K562 treated with DMSO at 1 percent for 12 hours (cell line): Measurements from ENCODE around the gene CPEB1. TPM values are rescaled to one million over a fixed set of nuclear protein-coding genes. Genes with fewer than 3 reads are reported as not detected.

Experiments
- total RNA-seq: library from RNA; unstranded; fragments of 300-600 nt; gene quantifications from 2 replicates; pipeline ENCODE4 v1.2.3, GENCODE V29; 2022; ENCODE audit not compliant: insufficient read depth

CPEB1 gene
- total RNA-seq, result 4.9 and 12.6 TPM in 2 replicates

GRCh38 chr15:82647045-82647834 is at the start of gene CPEB1:
Gene CPEB1 (minus strand): TSS chr15:82647363. CDS start chr15:82628459, 18,904 bp downstream.

DNA sequence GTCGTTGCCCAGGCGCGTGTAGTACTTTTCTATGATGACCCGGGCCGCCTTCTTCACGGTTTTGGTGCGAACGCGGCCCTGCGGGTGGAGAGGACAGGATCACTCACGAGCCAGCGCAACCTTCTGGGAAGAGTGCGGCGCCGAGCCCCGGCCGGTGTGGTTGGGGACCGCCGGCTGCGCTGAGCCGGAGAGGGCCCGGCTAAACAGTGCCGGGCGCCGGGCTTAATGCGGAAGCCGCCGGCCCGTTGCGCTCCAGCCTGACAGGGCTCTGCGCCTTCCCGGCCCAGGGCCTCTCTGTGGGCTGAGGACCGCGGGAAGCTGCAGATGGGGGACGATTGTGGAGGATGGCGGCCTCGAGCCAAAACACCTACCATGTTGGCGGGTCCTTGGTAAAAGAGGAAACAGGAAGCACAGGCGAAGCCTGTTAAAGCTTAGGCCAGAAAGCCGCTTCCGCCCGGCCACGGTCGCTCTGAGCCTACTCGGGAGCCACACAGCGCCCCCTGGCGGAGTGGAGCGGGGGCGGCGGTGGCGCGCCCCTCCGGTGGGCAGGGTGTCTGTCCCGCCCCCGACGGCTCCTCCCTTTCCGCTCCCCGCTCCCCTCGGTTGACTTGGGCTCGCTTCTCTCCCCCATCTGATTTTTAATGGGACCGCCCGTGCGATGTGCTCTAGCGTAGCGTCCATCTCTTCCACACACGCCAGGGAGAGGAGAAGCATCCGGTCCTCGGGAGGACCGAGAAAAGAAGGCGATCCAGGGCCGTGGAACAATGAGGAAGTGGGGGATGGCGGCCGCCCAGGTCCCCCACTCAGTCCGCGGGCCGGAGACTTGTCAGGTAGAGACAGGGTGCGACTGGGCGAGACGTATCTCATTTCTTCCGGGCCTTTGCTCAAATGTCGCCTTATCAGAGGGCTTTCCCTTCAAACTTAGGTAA is 106.8 kb downstream of the CPEB1 start, which contains the start of gene RPS17:
Gene RPS17, minus strand, starts transcription at position 403 of the 929 bp plus-strand sequence. Its CDS starts 29 bp downstream, at position 374.

Other genes starting within 250 kb of the CPEB1 start
- 1.4 and 4.1 TPM in 2 replicates for gene GOLGA6L9, start 217.5 kb downstream of the CPEB1 start, total RNA-seq
- gene RPS17, start 106.9 kb downstream of the CPEB1 start, total RNA-seq, result 7,294 and 9,274 TPM in 2 replicates
- gene AP3B2, start 62.5 kb upstream of the CPEB1 start, total RNA-seq, result 0.50 and 1.3 TPM in 2 replicates
- gene FSD2, start 158.7 kb upstream of the CPEB1 start, total RNA-seq, result not detected in 2 replicates
- 3.3 and 8.9 TPM in 2 replicates for gene WHAMM, start 162.3 kb upstream of the CPEB1 start, total RNA-seq